NCI-H345 treated with DMSO at 0.1 percent for 48 hours (cell line): ENCODE data around the gene TAX1BP3.

Experiments used
- DNase-seq: peaks from one replicate; lab custom pipeline; 2025; ENCODE audit not compliant: unreplicated experiment; lab: John Stamatoyannopoulos, UW

The TAX1BP3 gene

DNA sequence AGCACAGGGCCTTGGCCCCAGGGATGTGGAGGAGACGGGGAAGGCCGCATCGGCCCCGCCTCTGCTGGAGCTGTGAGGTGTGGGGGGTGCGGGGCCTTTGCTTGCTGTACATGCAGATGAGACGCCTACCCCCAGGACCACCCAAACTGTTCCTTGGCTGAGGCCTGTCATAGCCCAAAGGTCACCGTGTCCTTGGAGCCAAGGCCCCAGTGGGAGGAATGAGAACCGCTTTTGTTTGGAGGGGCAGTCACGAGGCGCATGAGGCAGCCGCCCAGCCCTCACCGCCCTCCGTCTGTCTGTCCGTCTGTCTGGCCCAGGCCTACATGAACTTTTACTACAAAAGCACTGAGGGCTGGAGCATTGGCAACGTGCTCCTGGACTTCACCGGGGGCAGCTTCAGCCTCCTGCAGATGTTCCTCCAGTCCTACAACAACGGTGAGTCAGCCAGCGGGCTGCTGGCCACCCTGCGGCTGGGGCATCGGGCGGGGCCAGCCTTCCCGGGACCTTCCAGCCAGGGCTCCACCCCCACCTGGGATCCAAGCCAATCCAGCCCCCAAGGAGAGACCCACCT is 8.8 kb downstream of the TAX1BP3 start:
- no peak for DNase-seq

DNA sequence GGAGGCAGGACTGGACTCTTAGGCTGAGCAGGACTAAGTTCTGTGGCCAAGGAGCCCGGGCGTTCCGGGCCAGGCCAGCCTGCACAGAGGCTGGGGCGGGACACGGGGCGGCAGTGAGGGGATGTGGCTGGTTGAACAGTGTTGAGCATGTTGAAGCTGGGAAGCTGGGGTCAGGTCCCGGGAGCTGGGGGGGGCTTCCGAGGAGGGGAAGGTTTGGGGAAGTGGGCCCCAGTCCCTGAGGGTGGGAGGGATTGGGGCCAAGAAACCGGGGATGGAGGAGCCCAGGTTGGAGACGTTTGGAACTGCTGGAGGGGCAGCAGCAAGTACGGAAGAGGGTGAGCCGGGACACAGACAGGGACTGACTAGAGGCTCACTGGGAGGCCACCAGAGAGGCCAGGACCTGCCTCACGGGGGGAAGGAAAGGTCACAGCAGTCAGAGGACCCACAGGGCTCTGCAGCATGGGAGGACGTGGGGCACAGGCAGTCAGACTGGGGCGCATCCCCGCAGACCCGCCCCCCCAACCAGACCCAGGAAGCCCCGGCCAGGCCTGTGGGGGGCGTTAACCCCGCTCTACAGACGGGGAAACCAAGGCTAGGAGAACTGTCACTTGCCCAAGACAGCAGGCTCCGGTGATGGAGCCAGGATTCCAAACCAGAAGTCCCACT is 9.5 kb downstream of the TAX1BP3 start:
- no peak for DNase-seq

DNA sequence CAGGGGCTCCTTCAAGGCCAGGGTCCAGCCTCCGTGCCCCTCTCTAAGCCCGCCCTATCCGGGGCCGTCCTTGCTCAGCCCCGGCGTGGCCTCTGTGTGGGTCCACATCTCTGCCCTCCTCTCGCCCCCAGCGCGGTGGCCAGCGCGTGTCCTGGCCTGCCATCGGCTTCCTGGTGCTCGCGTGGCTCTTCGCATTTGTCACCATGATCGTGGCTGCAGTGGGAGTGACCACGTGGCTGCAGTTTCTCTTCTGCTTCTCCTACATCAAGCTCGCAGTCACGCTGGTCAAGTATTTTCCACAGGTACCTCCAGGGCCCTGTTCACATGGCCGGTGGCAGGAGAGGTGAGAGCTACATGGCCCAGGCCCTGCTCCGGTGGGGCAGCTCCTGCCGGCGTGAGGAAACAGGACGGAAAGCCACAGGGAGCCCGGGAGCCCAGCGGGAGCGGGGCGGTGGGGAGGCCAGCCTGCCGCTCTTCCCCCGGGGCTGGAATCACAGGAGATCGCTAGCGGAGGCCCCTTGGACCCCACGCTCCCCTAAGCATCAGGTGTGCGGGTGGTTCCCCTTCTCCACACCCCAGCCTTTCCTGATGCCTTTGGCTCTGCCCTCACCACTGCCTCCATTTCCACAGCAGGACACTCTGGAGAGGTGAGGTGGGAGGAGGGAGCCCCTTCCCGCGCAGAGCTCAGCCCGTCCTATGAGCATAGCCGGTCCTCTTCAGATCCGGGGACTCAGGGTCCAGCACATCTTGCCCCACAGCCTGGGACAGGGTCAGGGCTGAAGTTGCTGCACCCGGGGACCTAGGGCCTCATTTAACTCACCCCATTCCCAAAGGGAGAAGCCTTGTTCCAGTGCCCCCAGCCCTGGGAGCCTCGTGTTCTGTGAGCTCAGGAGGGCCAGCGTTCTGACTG is 10.2 kb downstream of the TAX1BP3 start:
- DNase-seq, result no peak

DNA sequence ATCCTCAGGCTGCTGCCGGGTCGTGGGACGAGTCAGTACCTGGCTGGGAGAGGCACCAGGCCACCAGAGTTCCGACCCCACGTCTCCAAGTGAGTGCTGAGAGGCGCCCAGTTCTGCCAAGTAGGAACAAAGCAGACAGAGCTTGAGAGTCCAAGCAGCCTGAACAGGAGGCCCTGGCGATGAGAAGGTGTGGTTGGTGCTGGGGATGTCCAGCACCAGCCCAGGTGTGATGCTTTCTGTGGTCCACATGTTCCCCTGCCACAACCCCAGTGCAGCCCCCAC is 10.8 kb downstream of the TAX1BP3 start:
- no peak for DNase-seq

DNA sequence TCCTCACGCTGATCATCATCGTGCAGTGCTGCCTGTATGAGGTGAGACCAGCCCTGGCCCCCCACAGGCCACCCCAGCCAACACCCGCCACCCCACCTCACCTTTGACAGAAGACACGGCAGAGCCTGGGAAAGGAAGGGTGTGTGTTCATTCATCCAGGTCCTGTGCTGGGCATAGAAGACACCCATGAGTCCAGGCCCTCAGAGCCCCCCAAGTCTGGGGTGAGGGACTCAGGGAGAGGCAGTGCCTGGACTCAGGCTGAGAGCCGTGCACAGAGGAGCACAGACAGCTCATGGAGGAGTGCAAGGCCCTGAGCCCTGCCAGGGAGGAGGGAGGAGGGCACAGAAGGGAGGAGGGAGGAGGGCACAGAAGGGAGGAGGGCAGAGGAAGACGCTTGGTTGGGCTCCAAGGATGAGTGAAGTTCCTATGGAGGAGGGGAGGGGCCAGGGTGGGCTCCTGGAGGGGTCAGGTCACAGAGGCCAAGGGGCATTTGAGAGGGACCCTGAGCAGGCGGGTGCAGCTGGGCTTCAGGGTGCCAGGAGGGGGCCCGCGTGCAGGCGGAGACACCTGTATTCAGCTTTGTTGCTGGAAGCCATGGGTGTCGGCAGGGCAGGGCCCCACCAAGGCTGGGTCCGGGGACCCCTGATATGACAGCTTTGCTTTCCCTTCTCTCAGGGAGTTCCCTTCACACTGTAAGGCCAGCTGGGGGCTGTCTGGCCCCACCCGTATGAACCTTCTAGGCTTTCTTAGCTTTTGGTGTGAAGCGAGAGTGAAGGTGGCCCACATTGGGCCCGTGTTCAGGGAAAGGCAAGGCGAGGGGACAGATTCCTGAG is 11.4 kb downstream of the TAX1BP3 start:
- DNase-seq, result no peak

DNA sequence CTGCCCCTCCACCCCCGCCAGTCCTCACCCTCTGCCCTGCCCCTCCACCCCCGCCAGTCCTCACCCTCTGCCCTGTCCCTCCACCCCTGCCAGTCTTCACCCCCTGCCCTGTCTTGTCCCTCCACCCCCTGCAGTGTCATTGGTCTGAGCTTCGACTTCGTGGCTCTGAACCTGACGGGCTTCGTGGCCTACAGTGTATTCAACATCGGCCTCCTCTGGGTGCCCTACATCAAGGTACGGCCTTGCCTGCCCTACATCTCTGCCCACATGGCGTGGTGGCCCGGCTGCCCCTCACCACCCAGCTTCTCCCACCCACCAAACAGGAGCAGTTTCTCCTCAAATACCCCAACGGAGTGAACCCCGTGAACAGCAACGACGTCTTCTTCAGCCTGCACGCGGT is 12.0 kb downstream of the TAX1BP3 start:
- no peak for DNase-seq

DNA sequence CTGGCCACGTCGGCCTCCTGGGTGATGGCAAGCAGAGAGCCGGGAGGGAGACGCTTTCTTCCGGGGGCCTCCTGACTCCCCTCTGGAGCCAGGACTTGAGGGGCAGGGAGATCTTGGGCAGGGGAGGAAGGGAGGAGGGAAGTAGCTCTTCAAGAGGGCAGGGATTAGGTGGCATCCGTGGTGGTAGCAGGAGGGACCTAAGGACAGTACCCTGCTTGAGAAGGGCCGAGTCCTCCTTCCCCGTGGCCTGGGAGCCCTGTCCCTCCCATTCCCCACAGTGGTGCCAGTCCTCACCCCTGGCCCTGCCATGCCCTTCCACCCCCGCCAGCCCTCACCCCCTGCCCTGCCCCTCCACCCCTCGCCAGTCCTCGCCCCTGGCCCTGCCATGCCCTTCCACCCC is 12.6 kb downstream of the TAX1BP3 start:
- no peak for DNase-seq

DNA sequence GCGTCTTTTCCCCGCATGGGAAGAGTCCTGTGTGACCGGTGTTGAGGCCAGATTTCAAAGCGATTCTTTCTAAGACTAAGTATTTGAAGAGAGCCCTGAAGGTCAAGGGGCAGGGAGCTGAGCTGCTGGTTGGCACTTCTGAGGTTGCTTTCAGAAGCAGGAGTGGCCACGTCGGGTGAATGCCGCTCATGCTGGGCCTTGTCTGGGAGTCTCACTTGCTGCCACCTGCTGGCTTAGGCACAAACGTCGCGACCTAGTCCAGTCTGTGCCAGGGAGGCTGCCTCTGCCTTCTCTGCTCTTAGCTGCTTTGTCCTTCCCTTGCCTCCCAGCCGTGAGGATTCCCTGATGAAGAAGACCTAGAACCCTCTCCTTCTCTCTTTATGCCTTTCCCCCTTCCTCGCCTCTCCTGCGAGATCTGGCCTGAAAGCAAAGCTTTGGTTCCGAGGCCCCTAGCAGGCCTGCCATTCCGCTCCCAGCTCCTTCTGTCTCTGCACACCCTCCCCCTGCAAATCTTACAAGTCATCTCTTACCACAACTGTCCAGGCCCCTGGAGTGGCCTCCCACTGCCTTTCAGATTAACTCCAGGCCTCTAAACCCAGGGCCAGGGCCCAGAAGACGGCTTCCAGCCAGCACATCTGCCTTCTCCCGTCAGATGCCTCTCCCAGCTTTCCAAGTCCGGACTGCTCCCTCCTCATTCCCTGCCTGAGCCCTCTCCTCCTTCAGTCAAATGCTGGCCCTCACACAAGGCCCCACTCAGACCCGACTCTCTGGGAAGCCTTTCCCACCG is 20.4 kb downstream of the TAX1BP3 start:
- DNase-seq, result no peak

DNA sequence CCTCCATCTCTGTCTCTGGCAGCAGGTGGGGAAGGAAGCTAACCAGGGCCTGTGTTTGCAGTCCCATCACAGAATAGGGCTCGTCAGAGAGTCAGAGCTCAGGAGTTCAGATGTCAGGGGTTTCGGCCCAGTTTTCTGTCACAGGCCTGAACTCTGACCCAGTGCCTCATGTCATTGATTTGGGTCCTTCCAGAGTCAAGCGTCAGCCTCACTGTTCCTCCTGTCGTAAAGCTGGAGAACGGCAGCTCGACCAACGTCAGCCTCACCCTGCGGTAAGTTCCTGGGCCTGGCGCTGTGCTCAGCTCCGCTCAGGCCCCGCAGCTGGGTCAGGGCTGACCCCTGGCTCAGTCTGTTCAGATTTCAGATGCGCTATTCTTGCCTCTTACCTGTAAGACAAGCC is 21.1 kb downstream of the TAX1BP3 start:
- no peak for DNase-seq

DNA sequence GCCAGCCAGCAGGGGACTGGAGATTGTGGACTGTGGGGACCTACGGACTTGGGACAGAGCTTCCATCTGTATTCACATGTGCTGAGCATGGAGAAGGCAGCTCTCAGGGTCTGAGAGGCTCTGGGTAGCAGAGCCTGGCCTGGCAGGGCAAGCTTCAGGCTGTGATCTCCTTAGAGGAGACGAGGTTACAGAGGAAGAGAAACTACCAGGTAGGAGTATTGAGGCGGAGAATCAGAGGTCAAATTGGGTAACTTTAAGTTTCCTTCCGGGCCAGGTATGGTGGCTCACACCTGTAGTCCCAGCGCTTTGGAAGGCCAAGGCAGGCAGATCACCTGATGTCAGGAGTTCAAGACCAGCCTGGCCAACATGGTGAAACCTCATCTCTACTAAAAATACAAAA is 23.1 kb downstream of the TAX1BP3 start:
- DNase-seq, result no peak

DNA sequence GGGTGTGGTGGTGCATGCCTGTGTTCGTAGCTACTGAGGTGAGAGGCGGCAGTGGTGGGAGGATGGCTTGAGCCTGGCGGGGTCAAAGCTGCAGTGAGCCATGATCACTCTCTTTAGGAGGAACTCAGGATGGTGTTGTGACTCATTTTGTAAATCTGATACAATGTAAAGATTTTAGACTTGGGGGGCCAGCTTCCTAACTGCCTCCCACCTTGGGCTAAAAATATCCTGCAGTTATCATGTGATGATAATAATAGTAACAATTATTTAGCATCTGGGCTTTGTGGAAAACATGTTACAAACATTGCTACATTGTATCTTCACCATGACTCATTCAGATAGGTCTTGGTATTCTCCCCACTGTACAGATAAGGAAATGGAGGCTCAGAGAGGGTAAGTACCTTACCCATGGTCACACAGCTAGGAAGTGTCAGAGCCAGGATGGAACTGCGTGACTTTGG is 24.5 kb downstream of the TAX1BP3 start:
- no peak for DNase-seq

DNA sequence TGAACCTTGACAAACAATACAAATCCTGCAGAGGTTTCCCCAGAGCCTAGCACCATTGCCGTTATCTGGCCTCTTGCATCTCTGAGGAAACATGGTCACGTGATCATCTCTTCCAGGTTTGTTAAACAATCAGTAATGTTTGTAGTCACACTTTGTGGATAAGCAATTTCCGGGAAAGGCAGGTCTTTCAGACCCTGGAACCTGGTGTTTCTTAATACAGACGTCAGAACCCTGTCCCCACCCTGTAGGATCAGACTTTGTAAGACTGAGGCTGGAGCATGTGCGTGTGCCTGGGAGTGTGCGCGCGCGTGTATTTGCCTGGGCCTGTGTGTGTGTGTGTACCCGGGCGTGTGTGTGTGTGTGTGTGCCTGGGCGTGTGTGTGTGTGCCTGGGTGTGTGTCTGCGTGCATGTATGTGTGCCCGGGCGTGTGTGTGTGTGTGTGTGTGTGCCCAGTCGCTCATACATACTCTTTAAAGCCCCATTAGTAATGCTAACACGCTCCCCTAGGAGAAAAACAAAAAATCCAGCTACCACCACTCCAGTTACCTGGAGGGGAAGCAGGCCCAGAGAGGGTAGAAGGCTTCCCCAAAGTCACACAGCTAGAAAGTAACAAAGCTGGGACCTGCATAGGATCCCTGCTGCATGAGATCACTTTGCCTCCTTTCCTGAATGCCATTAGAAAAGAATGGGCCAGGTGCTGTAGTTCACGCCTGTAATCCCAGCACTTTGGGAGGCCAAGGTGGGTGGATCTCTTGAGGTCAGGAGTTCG is 26.5 kb downstream of the TAX1BP3 start:
- DNase-seq, result no peak

DNA sequence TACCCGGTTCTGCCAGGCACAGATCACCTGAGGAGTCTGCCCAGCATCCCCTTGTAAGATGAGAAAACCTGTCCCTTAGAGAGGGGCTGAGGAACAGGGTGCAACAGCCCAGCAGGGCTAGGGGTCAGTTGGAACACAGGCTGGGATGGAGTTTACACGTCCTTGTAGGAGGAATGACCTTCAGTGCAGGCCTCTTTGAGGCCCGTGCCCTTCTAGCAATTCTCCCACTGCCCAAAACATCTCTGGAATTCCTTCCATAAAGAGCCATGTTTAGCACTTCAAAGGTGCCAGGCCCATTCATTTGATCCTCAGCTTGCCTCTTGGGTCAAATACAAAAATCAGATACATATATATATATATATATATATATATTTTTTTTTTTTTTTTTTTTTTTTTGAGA is 27.4 kb downstream of the TAX1BP3 start:
- DNase-seq, result no peak

DNA sequence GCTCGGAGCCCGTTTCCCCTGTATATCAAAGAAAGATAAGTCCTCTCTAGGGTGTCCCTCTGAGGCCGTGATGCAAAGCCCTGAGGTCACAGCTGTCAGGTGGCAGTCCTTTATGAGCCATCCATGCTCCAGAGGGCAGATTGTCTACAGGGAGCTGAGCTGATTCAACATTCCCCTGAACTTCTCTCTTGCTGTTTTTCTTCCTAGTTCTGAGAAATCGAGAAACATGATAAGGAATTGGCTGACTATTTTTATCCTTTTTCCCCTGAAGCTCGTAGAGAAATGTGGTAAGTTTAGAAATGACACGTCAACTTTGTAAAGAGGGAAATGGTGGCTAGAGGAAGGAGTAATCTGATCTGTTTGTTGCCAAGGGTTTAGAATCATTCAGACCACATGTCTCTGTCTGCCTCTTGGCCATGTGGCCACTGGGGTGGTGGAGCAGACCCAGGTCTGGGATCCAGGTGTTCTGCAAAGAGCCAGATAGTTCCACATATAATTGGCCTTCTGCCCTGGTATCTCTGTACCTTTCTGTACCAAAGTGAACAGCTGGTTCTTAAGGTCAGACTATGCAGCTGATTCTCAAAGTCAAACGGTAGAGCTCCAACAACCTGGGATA is 28.3 kb downstream of the TAX1BP3 start:
- no peak for DNase-seq

DNA sequence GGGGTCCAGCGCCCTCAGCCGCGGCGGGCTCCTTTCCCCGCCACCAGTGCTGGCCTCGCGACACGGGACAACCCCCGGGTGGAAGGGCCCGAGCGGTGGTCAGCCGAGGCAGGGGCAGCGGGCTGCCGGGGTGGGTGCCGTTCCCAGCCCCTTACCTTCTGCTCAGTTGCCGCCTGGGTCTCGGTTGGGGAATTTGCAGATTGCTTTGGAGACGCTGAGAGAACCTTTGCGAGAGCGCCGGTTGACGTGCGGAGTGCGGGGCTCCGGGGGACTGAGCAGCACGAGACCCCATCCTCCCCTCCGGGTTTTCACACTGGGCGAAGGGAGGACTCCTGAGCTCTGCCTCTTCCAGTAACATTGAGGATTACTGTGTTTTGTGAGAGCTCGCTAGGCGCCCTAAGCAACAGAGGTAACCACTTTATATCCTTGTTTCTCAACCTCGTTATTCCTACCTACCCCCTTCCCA is 31.4 kb downstream of the TAX1BP3 start:
- DNase-seq, result no peak

DNA sequence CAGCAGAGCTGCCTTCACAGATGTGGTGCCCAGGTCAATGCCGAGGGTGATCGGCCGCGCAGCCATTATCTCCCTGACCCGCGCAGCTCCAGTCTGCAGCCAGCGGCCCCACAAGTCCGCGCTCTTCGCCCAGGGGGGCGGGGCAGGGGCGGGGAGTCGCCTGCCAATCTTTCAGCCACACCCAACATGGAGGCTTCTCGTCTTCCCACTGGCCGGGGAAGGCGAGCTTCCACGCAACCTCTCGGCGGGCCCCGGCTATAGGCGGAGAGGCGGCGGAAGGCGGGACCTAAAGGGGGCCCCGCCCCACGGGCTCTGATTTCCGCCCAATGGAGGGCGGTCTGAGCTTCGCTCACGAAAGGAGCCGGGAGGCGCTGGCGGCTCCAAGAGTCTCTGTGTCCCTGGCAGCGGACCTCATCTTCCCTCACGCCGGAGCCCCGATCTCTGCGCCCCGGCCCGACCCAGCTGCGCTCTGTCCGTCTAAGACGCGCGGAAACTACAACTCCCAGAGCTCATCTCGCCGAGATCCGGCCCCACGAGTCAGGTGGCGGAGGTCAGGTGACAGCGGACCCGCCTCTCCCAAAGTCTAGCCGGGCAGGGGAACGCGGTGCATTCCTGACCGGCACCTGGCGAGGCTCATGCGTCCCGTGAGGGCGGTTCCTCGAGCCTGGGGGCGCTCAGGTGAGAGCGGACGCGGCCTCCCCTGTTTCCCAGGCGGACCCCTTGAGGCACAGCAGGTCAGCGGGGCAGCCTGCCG is 32.0 kb downstream of the TAX1BP3 start, which contains the start of the genes CTNS and SHPK:
TSS of gene CTNS (plus strand) at position 607 of the 754 bp plus-strand sequence. CDS start 3,447 bp downstream, outside the sequence.
TSS of gene SHPK (minus strand) at position 97 of the 754 bp plus-strand sequence. CDS start at position 66, 31 bp downstream.
- DNase-seq, result peak; percentile 82

DNA sequence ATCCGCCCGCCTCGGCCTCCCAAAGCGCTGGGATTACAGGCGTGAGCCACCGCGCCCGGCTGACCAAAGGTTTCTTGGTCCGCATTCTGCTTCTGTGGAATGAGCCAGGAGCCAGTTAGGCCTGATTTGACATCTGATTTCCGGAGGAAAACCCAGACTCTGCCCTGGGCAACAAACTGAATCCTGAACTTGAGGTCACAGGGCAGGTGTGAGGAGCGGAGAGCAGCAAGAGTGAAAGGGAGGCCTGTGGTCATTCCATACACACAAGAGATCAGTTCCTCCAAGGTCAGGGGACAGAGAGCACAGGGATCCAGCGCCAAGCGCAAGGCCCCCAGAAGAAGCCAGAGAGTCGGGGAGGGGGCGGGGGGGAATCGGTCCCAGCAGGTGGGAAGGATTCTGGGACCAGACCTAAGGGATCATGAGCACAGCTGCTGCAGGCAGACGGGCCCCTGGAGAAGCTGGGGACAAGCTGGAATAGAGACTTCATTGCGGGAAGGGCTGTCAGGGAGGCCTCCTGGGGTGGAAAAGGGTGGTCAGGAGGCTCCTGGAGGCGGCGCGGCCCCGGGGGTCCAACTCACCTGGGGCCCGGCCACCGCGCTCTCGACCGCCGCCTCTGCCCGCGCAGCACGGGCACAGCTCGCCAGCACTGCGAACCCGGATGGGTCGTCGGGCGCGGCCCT is 32.8 kb downstream of the TAX1BP3 start:
- no peak for DNase-seq

DNA sequence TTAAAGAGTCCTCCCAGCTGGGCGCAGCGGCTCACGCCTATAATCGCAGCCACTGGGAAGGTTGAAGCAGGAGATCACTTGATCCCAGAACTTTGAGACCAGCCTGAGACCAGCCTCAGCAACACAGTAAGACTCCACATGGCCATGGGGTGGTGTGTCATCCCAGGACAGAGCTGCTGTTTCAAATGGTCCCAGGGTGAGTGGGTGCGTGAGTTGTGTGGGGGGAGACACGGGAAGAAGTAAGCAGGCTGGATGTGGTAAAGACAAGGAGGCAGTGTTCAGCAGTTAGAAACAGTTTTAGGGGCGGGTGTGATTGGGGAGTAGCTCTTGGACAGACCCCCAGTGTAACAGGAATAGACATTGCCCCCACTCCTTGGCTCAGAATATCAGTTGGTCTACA is 36.1 kb downstream of the TAX1BP3 start:
- no peak for DNase-seq
